HEK293 (cell line): Measurements from ENCODE around the gene ABLIM3.

Source experiments
- CTCF ChIP-seq: fragments of 450-650 bp; formaldehyde crosslinking; IDR thresholded peaks from 2 replicates; pipeline ENCODE4 v1.5.1; 2016; ENCODE audit warnings: missing biosample characterization, missing genetic modification characterization
- HOXA7 ChIP-seq: sonication (generic); formaldehyde crosslinking; IDR thresholded peaks from 2 replicates; pipeline ENCODE4 v1.8.1; 2022; ENCODE audit warnings: missing genetic modification reagents, borderline replicate concordance
- ZNF488 ChIP-seq: fragments of 450-650 bp; formaldehyde crosslinking; IDR thresholded peaks from 2 replicates; pipeline ENCODE4 v1.5.1; 2016; ENCODE audit warnings: missing biosample characterization, missing genetic modification characterization
- ZNF624 ChIP-seq: fragments of 450-650 bp; formaldehyde crosslinking; IDR thresholded peaks from 2 replicates; pipeline ENCODE4 v1.5.1; 2017; ENCODE audit warnings: missing biosample characterization, missing genetic modification characterization
- ZNF677 ChIP-seq: fragments of 450-650 bp; IDR thresholded peaks from 2 replicates; pipeline ENCODE4 v1.5.0; 2018; ENCODE audit warnings: missing biosample characterization, mild to moderate bottlenecking, missing genetic modification characterization, moderate library complexity
- TF ChIP-seq, protein P1 (sequence below): fragments of 450-650 bp; formaldehyde crosslinking; IDR thresholded peaks from 2 replicates; pipeline ENCODE4 v1.5.1; 2016; ENCODE audit warnings: missing biosample characterization, missing genetic modification characterization, borderline replicate concordance

GRCh38 chr5:149211566-149211965 lies 70.3 kb downstream of the ABLIM3 start:
- TF ChIP-seq CTCF (tag by site-specific recombination) (no peak), ZNF624 (no peak), ZNF677 (no peak), HOXA7 (CRISPR knock-in tag) (no peak), ZNF488 (no peak)
- TF ChIP-seq, protein P1, sequence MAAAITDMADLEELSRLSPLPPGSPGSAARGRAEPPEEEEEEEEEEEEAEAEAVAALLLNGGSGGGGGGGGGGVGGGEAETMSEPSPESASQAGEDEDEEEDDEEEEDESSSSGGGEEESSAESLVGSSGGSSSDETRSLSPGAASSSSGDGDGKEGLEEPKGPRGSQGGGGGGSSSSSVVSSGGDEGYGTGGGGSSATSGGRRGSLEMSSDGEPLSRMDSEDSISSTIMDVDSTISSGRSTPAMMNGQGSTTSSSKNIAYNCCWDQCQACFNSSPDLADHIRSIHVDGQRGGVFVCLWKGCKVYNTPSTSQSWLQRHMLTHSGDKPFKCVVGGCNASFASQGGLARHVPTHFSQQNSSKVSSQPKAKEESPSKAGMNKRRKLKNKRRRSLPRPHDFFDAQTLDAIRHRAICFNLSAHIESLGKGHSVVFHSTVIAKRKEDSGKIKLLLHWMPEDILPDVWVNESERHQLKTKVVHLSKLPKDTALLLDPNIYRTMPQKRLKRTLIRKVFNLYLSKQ (tag by site-specific recombination) = no peak
